HepG2 (cell line): ENCODE measurements around the gene CD28. TPM values are rescaled to one million over a fixed set of nuclear protein-coding genes. Genes with fewer than 3 reads are reported as not detected.

Experiments used
- ADNP ChIP-seq: sonication (generic); formaldehyde crosslinking; IDR thresholded peaks from 2 replicates; pipeline ENCODE4 v1.4.0; 2020; ENCODE audit warnings: missing genetic modification reagents
- AHDC1 ChIP-seq: sonication (generic); formaldehyde crosslinking; IDR thresholded peaks from 2 replicates; pipeline ENCODE4 v1.5.1; 2020; ENCODE audit warnings: mild to moderate bottlenecking, missing genetic modification reagents, borderline replicate concordance
- FOXP4 ChIP-seq: sonication (generic); formaldehyde crosslinking; IDR thresholded peaks from 2 replicates; pipeline ENCODE4 v1.4.0; 2020; ENCODE audit warnings: missing genetic modification reagents
- ZFP82 ChIP-seq: sonication (generic); formaldehyde crosslinking; IDR thresholded peaks from 2 replicates; pipeline ENCODE4 v1.5.1; 2020; ENCODE audit warnings: mild to moderate bottlenecking, missing genetic modification reagents, borderline replicate concordance
- ZNF142 ChIP-seq: sonication (generic); formaldehyde crosslinking; IDR thresholded peaks from 2 replicates; pipeline ENCODE4 v1.4.0; 2020; ENCODE audit warnings: missing genetic modification reagents
- polyA plus RNA-seq, 8 experiments: library from polyadenylated mRNA; depleted of rRNA in 3 of 8; stranded (reverse) in 7 of 8; unstranded in 1 of 8; fragments of >200 nt; fragmentation: Illumina TruSeq in 4 of 8; extraction: Trizol in 4 of 8; gene quantifications; 2 replicates each; pipeline versions ENCODE4 v1.2.1 to v1.2.3, GENCODE V29; 2011 to 2016; ENCODE audit warnings: low read depth in 4 of 8, missing spikeins in 1 of 8, mixed read lengths in 1 of 8; ENCODE audit not compliant: insufficient read depth in 1 of 8
- total RNA-seq, 5 experiments: library from RNA; depleted of rRNA; stranded (reverse); fragments of >200 nt; fragmentation: Illumina TruSeq; extraction: Trizol; gene quantifications; 2 replicates each; pipeline ENCODE4 v1.2.3, GENCODE V29; 2016; ENCODE audit warnings: low read depth in 1 of 5
- TF ChIP-seq, protein P1 (sequence below): IDR thresholded peaks from 2 replicates; pipeline ENCODE4 v1.4.0; 2020; ENCODE audit warnings: mild to moderate bottlenecking, missing genetic modification reagents

CD28 gene
- total and polyA plus RNA-seq, 2 of the 13 experiments (the other 11 are each of a cell fraction or from before 2014, with no cell fraction given) = not detected

DNA sequence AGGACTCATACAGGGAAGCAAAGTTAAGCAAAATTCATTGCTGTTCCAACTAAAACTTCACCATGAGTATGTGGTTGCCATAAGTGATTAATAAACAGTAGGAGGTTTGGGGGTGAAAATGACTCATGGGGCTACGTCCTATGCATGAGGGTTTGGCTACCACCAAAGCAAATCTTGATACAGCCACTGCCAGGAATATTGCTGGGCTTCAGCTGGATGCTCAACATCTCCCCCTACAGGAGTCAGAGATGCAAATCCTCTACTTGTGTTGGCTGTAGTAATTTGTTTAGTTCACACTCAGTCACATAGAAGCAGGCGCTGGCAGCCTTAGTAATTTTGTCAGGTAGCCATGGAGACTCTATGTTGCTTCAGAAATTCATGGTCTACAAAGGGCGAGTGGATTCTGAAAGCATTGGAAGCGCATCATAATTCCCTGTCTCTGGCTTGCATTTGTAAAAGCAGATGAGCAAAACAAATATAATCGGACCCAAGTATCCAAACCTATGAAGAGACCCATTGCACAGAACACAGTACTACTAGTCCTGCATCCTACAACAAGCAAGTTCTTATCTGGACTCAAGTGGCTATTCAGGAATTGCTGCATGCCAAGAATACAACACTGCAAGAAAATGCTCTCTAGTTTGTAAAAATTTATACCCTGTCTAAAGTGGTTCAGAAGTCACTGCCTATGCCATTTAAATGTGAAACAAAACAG lies 76.0 kb downstream of the CD28 start (continued):
- 0 out of 2 replicates have a peak, but pooled peaks have one; percentile 50 for TF ChIP-seq ZNF142
- TF ChIP-seq, protein P1, sequence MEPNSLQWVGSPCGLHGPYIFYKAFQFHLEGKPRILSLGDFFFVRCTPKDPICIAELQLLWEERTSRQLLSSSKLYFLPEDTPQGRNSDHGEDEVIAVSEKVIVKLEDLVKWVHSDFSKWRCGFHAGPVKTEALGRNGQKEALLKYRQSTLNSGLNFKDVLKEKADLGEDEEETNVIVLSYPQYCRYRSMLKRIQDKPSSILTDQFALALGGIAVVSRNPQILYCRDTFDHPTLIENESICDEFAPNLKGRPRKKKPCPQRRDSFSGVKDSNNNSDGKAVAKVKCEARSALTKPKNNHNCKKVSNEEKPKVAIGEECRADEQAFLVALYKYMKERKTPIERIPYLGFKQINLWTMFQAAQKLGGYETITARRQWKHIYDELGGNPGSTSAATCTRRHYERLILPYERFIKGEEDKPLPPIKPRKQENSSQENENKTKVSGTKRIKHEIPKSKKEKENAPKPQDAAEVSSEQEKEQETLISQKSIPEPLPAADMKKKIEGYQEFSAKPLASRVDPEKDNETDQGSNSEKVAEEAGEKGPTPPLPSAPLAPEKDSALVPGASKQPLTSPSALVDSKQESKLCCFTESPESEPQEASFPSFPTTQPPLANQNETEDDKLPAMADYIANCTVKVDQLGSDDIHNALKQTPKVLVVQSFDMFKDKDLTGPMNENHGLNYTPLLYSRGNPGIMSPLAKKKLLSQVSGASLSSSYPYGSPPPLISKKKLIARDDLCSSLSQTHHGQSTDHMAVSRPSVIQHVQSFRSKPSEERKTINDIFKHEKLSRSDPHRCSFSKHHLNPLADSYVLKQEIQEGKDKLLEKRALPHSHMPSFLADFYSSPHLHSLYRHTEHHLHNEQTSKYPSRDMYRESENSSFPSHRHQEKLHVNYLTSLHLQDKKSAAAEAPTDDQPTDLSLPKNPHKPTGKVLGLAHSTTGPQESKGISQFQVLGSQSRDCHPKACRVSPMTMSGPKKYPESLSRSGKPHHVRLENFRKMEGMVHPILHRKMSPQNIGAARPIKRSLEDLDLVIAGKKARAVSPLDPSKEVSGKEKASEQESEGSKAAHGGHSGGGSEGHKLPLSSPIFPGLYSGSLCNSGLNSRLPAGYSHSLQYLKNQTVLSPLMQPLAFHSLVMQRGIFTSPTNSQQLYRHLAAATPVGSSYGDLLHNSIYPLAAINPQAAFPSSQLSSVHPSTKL (CRISPR knock-in tag) = peak; percentile 42; the same call in 1 of the 2 replicates
- no peak for TF ChIP-seq AHDC1
- TF ChIP-seq ZFP82 (CRISPR knock-in tag) = no peak
- peak; percentile 20; the same call in 1 of the 2 replicates for TF ChIP-seq FOXP4 (CRISPR knock-in tag)
- 0 out of 2 replicates have a peak, but pooled peaks have one; percentile 22 for TF ChIP-seq ADNP (CRISPR knock-in tag)
